Gastroesophageal sphincter (tissue), 4 donors: Measurements from ENCODE around the gene PCSK7. TPM values are rescaled to one million over a fixed set of nuclear protein-coding genes. Genes with fewer than 3 reads are reported as not detected.
A peak's percentile ranks its signal among the peaks of the same experiment; 100 is the strongest.

Experiments
- ATAC-seq: fragments of 150-250 bp; one replicate; pipeline ENCODE4 v1.9.1; 2016; ENCODE audit warnings: mild to moderate bottlenecking, moderate library complexity
- H3K27ac ChIP-seq, 4 donors: fragments of 200-600 bp; sonication (generic) in 3 of 4; 1 replicate in 3 of 4; 2 replicates in 1 of 4; pipeline ENCODE4 v1.5.1; 2016 to 2019
- H3K27me3 ChIP-seq: fragments of 200-600 bp; sonication (generic); one replicate; pipeline ENCODE4 v1.5.1; 2019
- H3K36me3 ChIP-seq, 2 donors: fragments of 200-600 bp; sonication (generic); one replicate each; pipeline ENCODE4 v1.5.1; 2019; ENCODE audit warnings: control low read depth in 1 of 2
- H3K4me1 ChIP-seq, 3 donors: fragments of 200-600 bp; sonication (generic); 1 replicate in 2 of 3; 2 replicates in 1 of 3; pipeline ENCODE4 v1.5.1; 2016 to 2019; ENCODE audit warnings: control low read depth in 2 of 3
- H3K4me3 ChIP-seq, 2 donors: fragments of 200-600 bp; sonication (generic); one replicate each; pipeline ENCODE4 v1.5.1; 2019; ENCODE audit warnings: mild to moderate bottlenecking in 1 of 2, moderate library complexity in 1 of 2
- H3K9me3 ChIP-seq, 3 donors: fragments of 200-600 bp; sonication (generic); one replicate each; pipeline ENCODE4 v1.5.1; 2017 to 2019; ENCODE audit warnings: control low read depth in 2 of 3
- CTCF ChIP-seq, 4 experiments: fragments of 200-600 bp in 2 of 4; fragments of 450-650 bp in 2 of 4; sonication (generic) in 1 of 4; IDR thresholded peaks; one replicate each; pipeline ENCODE4 v1.5.1; 2017 to 2019; ENCODE audit warnings: antibody characterized with exemption in 4 of 4, mild to moderate bottlenecking in 2 of 4, moderate library complexity in 2 of 4
- EP300 ChIP-seq: sonication (generic); formaldehyde crosslinking; IDR thresholded peaks from one replicate; pipeline ENCODE4 v1.6.1; 2017; ENCODE audit warnings: antibody characterized with exemption, mild to moderate bottlenecking
- POLR2A ChIP-seq, 2 donors: fragments of 450-650 bp; IDR thresholded peaks; one replicate each; pipeline ENCODE4 v1.6.1; 2017; ENCODE audit warnings: antibody characterized with exemption in 2 of 2, mild to moderate bottlenecking in 2 of 2, moderate library complexity in 1 of 2
- POLR2AphosphoS5 ChIP-seq: sonication (generic); formaldehyde crosslinking; IDR thresholded peaks from one replicate; pipeline ENCODE4 v1.6.1; 2017; ENCODE audit warnings: antibody characterized with exemption
- WGBS, 2 donors: methylation state at CpG; one replicate each; pipeline ENCODE4 v1.1.5; 2018; ENCODE audit warnings: low coverage in 1 of 2; 5-methylcytosine and 5-hydroxymethylcytosine counted together
- total RNA-seq, 4 donors: library from RNA; depleted of rRNA; stranded (reverse); fragments of >200 nt; gene quantifications; one replicate each; pipeline ENCODE4 v1.1.0, GENCODE V29; 2016

PCSK7 gene
- total RNA-seq, 4 donors from 2014 or later: 28.9 to 40.5 (median 35.3) TPM

- peaks cover 0 to 10% of the 10 kb centered on the region in 2 donors for H3K36me3 ChIP-seq
- TF ChIP-seq CTCF (IDR thresholded peaks at IDR 0.05) (no peak), POLR2A (IDR thresholded peaks at IDR 0.05) (no peak), POLR2AphosphoS5 (no peak), EP300 (no peak)
- peak overlapping the region in 2 of 4 donors; percentile 21 to 45 for H3K27ac ChIP-seq
- H3K27me3 ChIP-seq: no peaks in the 10 kb centered on the region
- no peak overlapping the region for H3K4me3 ChIP-seq
- WGBS, 2 donors: 50 to 60% methylated on average over 1 of the region's 1 CpG
- ATAC-seq: no peak
- H3K9me3 ChIP-seq: no peaks in the 10 kb centered on the region
- peaks cover 0 to 64% (median 21%) of the 10 kb centered on the region in 3 donors for H3K4me1 ChIP-seq
These were observed 55.7 kb downstream of the PCSK7 start for GRCh38 chr11:117176186-117176585.

- H3K27me3 ChIP-seq: no peaks in the 10 kb centered on the region
- no peak overlapping the region for H3K4me3 ChIP-seq
- WGBS, 2 donors: 80 to 93% methylated on average over 3 of the region's 5 CpGs
- ATAC-seq: no peak
- peaks cover 0 to 63% (median 17%) of the 10 kb centered on the region in 3 donors for H3K4me1 ChIP-seq
- H3K27ac ChIP-seq: peak overlapping the region in 3 of 4 donors; percentile 21 to 45 (median 27)
- H3K9me3 ChIP-seq: no peaks in the 10 kb centered on the region
- peaks cover 0 to 14% of the 10 kb centered on the region in 2 donors for H3K36me3 ChIP-seq
- no peak for TF ChIP-seq CTCF (IDR thresholded peaks at IDR 0.05)
- TF ChIP-seq EP300: no peak
- TF ChIP-seq POLR2A (IDR thresholded peaks at IDR 0.05): no peak
- no peak for TF ChIP-seq POLR2AphosphoS5
These were observed 56.1 kb downstream of the PCSK7 start for GRCh38 chr11:117175781-117176180.

- peak overlapping the region in 3 of 4 donors; percentile 1 to 45 (median 27) for H3K27ac ChIP-seq
- 14% methylated on average over 1 of the region's 7 CpGs; no CpG with 5 or more reads in 1 of the 2 donors for WGBS, 2 donors
- H3K4me1 ChIP-seq: peaks cover 0 to 56% (median 10%) of the 10 kb centered on the region in 3 donors
These were observed 56.8 kb downstream of the PCSK7 start for GRCh38 chr11:117175104-117175503.

GRCh38 chr11:117172724-117173421 lies 59.0 kb downstream of the PCSK7 start:
- Histone ChIP-seq H3K27ac (peak overlapping the region in 1 of 4 donors; percentile 1), H3K4me1 (peaks cover 0 to 42% (median 2%) of the 10 kb centered on the region in 3 donors), H3K36me3 (peaks cover 0 to 43% of the 10 kb centered on the region in 2 donors), H3K9me3 (no peaks in the 10 kb centered on the region), H3K27me3 (no peaks in the 10 kb centered on the region), H3K4me3 (no peak overlapping the region)
- ATAC-seq: no peak
- TF ChIP-seq EP300 (no peak), CTCF (IDR thresholded peaks at IDR 0.05) (no peak)
- 75% methylated on average over 13 of the region's 14 CpGs; no CpG with 5 or more reads in 1 of the 2 donors for WGBS, 2 donors

More at GRCh38 chr11:117175104-117175503, 56.8 kb downstream of the PCSK7 start:
- H3K4me3 ChIP-seq: no peak overlapping the region
- no peaks in the 10 kb centered on the region for H3K9me3 ChIP-seq
- peaks cover 0 to 21% of the 10 kb centered on the region in 2 donors for H3K36me3 ChIP-seq
- no peak for TF ChIP-seq POLR2A (IDR thresholded peaks at IDR 0.05)
- no peaks in the 10 kb centered on the region for H3K27me3 ChIP-seq
- ATAC-seq: no peak

- Histone ChIP-seq H3K27ac (peak overlapping the region in 3 of 4 donors; percentile 11 to 31 (median 14)), H3K9me3 (no peaks in the 10 kb centered on the region)
- TF ChIP-seq POLR2AphosphoS5 (no peak), CTCF (IDR thresholded peaks at IDR 0.05) (no peak), POLR2A (IDR thresholded peaks at IDR 0.05) (no peak), EP300 (no peak)
These were observed 60.3 kb downstream of the PCSK7 start for GRCh38 chr11:117171404-117172061.

More at GRCh38 chr11:117171404-117172061, 60.3 kb downstream of the PCSK7 start:
- WGBS, 2 donors: 61 to 75% methylated on average over 7 to 11 of the region's 14 CpGs
- no peak for ATAC-seq
- Histone ChIP-seq H3K27me3 (no peaks in the 10 kb centered on the region), H3K4me1 (peaks cover 0 to 45% (median 0%) of the 10 kb centered on the region in 3 donors), H3K36me3 (peaks cover 0 to 55% of the 10 kb centered on the region in 2 donors), H3K4me3 (no peak overlapping the region)
